Parathyroid adenoma (tissue), 2 donors: ENCODE results near the gene ATP6V1B1.

Experiments used
- H2AFZ ChIP-seq: fragments of 300-600 bp; sonication (generic); one replicate; pipeline ENCODE4 v1.7.0; 2017; ENCODE audit warnings: antibody characterized with exemption, mild to moderate bottlenecking
- H3K27ac ChIP-seq: fragments of 300-600 bp; sonication (generic); one replicate; pipeline ENCODE4 v1.7.0; 2017
- H3K27me3 ChIP-seq: fragments of 300-600 bp; sonication (generic); one replicate; pipeline ENCODE4 v1.7.0; 2017; ENCODE audit warnings: low read length; ENCODE audit not compliant: control insufficient read depth, insufficient read depth
- H3K36me3 ChIP-seq: fragments of 300-600 bp; sonication (generic); one replicate; pipeline ENCODE4 v1.7.0; 2017; ENCODE audit warnings: low read length; ENCODE audit not compliant: control insufficient read depth, insufficient read depth
- H3K4me1 ChIP-seq: fragments of 300-600 bp; sonication (generic); one replicate; pipeline ENCODE4 v1.7.0; 2017; ENCODE audit warnings: control low read depth
- H3K4me2 ChIP-seq: fragments of 300-600 bp; sonication (generic); one replicate; pipeline ENCODE4 v1.7.0; 2017; ENCODE audit warnings: low read length
- H3K4me3 ChIP-seq: fragments of 300-600 bp; sonication (generic); one replicate; pipeline ENCODE4 v1.7.0; 2017; ENCODE audit warnings: low read depth, low read length
- H3K79me2 ChIP-seq: fragments of 300-600 bp; sonication (generic); one replicate; pipeline ENCODE4 v1.7.0; 2017; ENCODE audit warnings: control low read depth
- H3K9ac ChIP-seq: fragments of 300-600 bp; sonication (generic); one replicate; pipeline ENCODE4 v1.7.0; 2017; ENCODE audit warnings: mild to moderate bottlenecking
- H3K9me3 ChIP-seq: fragments of 300-600 bp; sonication (generic); one replicate; pipeline ENCODE4 v1.7.0; 2017; ENCODE audit warnings: low read length; ENCODE audit not compliant: control insufficient read depth
- CTCF ChIP-seq: fragments of 300-600 bp; sonication (generic); IDR thresholded peaks from one replicate; pipeline ENCODE4 v1.7.0; 2017; ENCODE audit warnings: antibody characterized with exemption, mild to moderate bottlenecking
- donor health status: primary hyperparathyroidism.

Gene ATP6V1B1

GRCh38 chr2:70932631-70933230 lies 3.0 kb upstream of the ATP6V1B1 start:
- Histone ChIP-seq H3K27me3 (no peaks in the 10 kb centered on the region), H2AFZ (no peak overlapping the region)

DNA sequence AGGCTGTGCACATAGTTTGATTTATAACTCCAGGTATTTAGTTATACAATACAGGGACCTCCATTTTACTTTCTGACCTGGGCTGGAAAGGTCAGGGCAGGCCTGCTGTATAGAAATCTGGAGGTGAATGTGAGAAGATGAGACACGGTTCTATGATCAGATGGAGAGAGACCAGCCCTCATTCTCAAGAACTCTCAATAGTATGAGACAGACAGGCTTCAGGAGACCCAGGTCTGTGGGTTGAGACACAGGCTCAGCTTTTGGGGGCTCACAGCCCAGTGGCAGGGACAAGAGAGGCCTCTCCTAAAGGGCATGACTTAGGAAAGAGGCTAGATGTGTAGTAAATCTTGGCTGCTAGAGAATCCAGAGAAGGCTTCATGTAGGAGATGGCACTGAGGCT lies 719 bp upstream of the ATP6V1B1 start:
- H3K79me2 ChIP-seq, result no peaks in the 10 kb centered on the region
- H3K4me2 ChIP-seq, result no peak overlapping the region
- H3K27ac ChIP-seq, result no peak overlapping the region
- H3K9ac ChIP-seq, result no peak overlapping the region
- H3K9me3 ChIP-seq, result no peaks in the 10 kb centered on the region
- H3K4me1 ChIP-seq, result no peaks in the 10 kb centered on the region
- no peak for TF ChIP-seq CTCF
- no peaks in the 10 kb centered on the region for H3K36me3 ChIP-seq
- no peaks in the 10 kb centered on the region for H3K27me3 ChIP-seq
- no peak overlapping the region for H2AFZ ChIP-seq
- no peak overlapping the region for H3K4me3 ChIP-seq

More at GRCh38 chr2:70932631-70933230, 3.0 kb upstream of the ATP6V1B1 start:
- Histone ChIP-seq H3K4me1 (no peaks in the 10 kb centered on the region), H3K4me3 (no peak overlapping the region), H3K9ac (no peak overlapping the region), H3K9me3 (no peaks in the 10 kb centered on the region), H3K36me3 (no peaks in the 10 kb centered on the region), H3K27ac (no peak overlapping the region), H3K79me2 (no peaks in the 10 kb centered on the region), H3K4me2 (no peak overlapping the region)
- TF ChIP-seq CTCF, result no peak

- Histone ChIP-seq H3K79me2 (no peaks in the 10 kb centered on the region), H3K36me3 (no peaks in the 10 kb centered on the region), H3K27me3 (no peaks in the 10 kb centered on the region), H3K4me1 (no peaks in the 10 kb centered on the region), H3K9me3 (no peaks in the 10 kb centered on the region), H3K27ac (no peak overlapping the region), H3K4me3 (no peak overlapping the region), H3K9ac (no peak overlapping the region), H3K4me2 (no peak overlapping the region), H2AFZ (no peak overlapping the region)
- no peak for TF ChIP-seq CTCF
Observed at GRCh38 chr2:70936165-70936978, 672 bp downstream of the ATP6V1B1 start.

DNA sequence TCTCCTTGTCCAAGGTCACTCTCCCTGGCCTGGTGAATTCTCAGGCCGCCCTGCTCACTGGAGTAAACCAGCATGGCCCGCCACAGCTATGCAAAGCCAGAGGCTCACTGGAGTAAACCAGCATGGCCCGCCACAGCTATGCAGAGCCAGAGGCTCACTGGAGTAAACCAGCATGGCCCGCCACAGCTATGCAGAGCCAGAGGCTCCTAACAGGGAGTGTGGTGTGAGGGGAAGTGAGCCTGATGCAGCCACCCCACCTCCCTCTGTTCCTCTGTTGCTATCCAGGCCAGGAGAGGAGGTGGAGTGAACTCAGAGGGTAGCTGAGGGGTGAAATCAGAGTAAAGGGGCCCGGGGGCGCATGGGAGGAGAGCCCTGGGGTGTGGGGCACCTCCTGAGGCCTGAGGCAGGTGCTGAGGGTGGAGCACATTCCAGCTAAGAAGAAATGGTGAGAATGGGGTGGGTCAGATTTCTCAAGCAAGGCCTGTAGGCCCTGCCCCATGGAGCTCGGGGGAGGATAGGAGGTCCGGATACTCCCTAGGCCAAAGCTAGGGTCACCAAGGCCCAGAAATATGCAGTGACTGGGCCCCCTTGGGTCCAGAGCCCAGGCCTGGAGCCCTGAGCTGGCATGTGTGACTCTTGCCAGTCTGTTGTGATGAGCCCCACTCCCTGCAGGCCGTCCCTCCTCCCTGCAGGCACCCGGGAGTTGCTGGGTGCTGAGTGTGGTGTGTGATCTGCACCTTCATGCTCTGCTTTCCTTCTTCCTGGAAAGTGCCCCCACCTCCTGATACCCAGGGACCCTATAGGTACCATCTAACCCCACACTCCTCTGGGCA lies 1.5 kb downstream of the ATP6V1B1 start:
- no peak overlapping the region for H2AFZ ChIP-seq
- H3K36me3 ChIP-seq, result no peaks in the 10 kb centered on the region
- H3K9ac ChIP-seq, result no peak overlapping the region
- no peak overlapping the region for H3K4me2 ChIP-seq
- no peaks in the 10 kb centered on the region for H3K4me1 ChIP-seq
- no peak overlapping the region for H3K27ac ChIP-seq
- no peaks in the 10 kb centered on the region for H3K9me3 ChIP-seq
- no peaks in the 10 kb centered on the region for H3K79me2 ChIP-seq
- TF ChIP-seq CTCF, result no peak
- H3K4me3 ChIP-seq, result no peak overlapping the region
- H3K27me3 ChIP-seq, result no peaks in the 10 kb centered on the region
